Heart right ventricle (tissue), 16 donors: Measurements from ENCODE around the gene CARD9. TPM values are rescaled to one million over a fixed set of nuclear protein-coding genes. Genes with fewer than 3 reads are reported as not detected.
A peak's percentile ranks its signal among the peaks of the same experiment; 100 is the strongest.

ENCODE experiments used
- ATAC-seq, 8 donors: fragments of 200-7000 bp; cut with Tn5 transposase; one replicate each; pipeline ENCODE4 v1.9.1; 2020; ENCODE audit warnings: mild to moderate bottlenecking in 8 of 8, moderate library complexity in 8 of 8, moderate number of reproducible peaks in 1 of 8
- DNase-seq, 2 donors: peaks; one replicate each; pipeline ENCODE4 v3.0.0-alpha.2; 2020
- H3K27ac ChIP-seq, 10 donors: fragments of 200-600 bp; sonication (generic) in 2 of 10; one replicate each; pipeline versions ENCODE4 v1.5.0 to v1.8.0; 2020 to 2022; ENCODE audit warnings: mild to moderate bottlenecking in 3 of 10
- H3K27me3 ChIP-seq, 7 donors: fragments of 200-600 bp; one replicate each; pipeline ENCODE4 v1.8.0; 2021 to 2022; ENCODE audit warnings: mild to moderate bottlenecking in 2 of 7
- H3K36me3 ChIP-seq, 9 donors: fragments of 200-600 bp; sonication (generic) in 1 of 9; one replicate each; pipeline versions ENCODE4 v1.5.0 to v1.8.0; 2020 to 2022; ENCODE audit warnings: mild to moderate bottlenecking in 2 of 9
- H3K4me1 ChIP-seq, 9 donors: fragments of 200-600 bp; sonication (generic) in 1 of 9; one replicate each; pipeline versions ENCODE4 v1.5.0 to v1.8.0; 2020 to 2022; ENCODE audit warnings: mild to moderate bottlenecking in 4 of 9
- H3K4me3 ChIP-seq, 10 donors: fragments of 200-600 bp; sonication (generic) in 2 of 10; one replicate each; pipeline versions ENCODE4 v1.5.0 to v1.8.0; 2020 to 2022; ENCODE audit warnings: mild to moderate bottlenecking in 7 of 10, moderate library complexity in 2 of 10
- H3K9me3 ChIP-seq, 11 donors: fragments of 200-600 bp in 10 of 11; sonication (generic) in 2 of 11; one replicate each; pipeline versions ENCODE4 v1.5.0 to v1.8.0; 2013 to 2022; ENCODE audit warnings: mild to moderate bottlenecking in 2 of 11, control low read depth in 1 of 11, moderate library complexity in 1 of 11
- WGBS, 2 donors: extraction: QIAGEN DNeasy Blood & Tissue Kit; methylation state at CpG; one replicate each; pipeline ENCODE4 v1.1.7; 2013; ENCODE audit warnings: inconsistent platforms in 1 of 2; 5-methylcytosine and 5-hydroxymethylcytosine counted together
- intact Hi-C, 10 donors: fragments of 100-400 bp; cut with DNase I; formaldehyde crosslinking; loops; one replicate each; pipeline versions ENCODE4 v1.11.1 to v1.14.2; 2022
- polyA plus RNA-seq, 2 donors: library from polyadenylated mRNA; stranded (reverse); fragments of 200-250 nt; gene quantifications; one replicate each; pipeline ENCODE4 v1.2.3, GENCODE V29; 2013
- total RNA-seq, 10 donors: library from RNA; stranded (reverse); fragmentation: NEBNext Ultra II Directional in 3 of 10; extraction: Animal tissue kit (Norgen Biotek cat#: 25700) in 3 of 10; gene quantifications; one replicate each; pipeline versions ENCODE4 v1.2.1 to v1.2.4, GENCODE V29; 2021 to 2023
- TF ChIP-seq, protein P1 (sequence below), 9 donors: fragments of 200-600 bp; sonication (generic) in 2 of 9; IDR thresholded peaks; one replicate each; pipeline versions ENCODE4 v1.5.0 to v1.8.0; 2021 to 2022; ENCODE audit warnings: antibody characterized with exemption in 9 of 9, mild to moderate bottlenecking in 5 of 9, moderate library complexity in 1 of 9
- donor health status: Arrhythmogenic right ventricular cardiomyopathy.
- donor health status: ischemic (EF 13 %, LVEDD 7.1; RV severe dilation, severe dysfunction).
- donor health status: healthy with polysubstance abuse.
- donor health status: DM: no; HTN: yes; CAD: no.
- donor health status: DM: no; HTN: no; CAD: no.
- donor health status: ischemic (EF 25% LVEDD 6.9; RV normal size, moderate dysfunction).
- donor health status: ischemic (EF 25% LVEDD 5.7; RV mildly dilated, moderate dysfunction).
- donor health status: healthy.
- donor health status: DM: yes; HTN: yes; CAD: no.
- donor health status: Ischemic cardiomyopathy.
- donor health status: ischemic (EF 35%, LVEDD 5.7; RV mildly dilated, moderate dysfunction).
- donor health status: nonischemic (EF 11% LVEDD 7.7; RV severe dilation, severe dysfunction).
- donor health status: DM: yes; HTN: yes; CAD: no.
- donor health status: PGD.
- donor health status: ischemic (EF 29% LVEDD 5.4; RV normal size, mild dysfunction).
- donor health status: nonischemic (EF 23%, LVEDD 6.1; RV moderate dilation, normal function).

CARD9 gene
- total and polyA plus RNA-seq, 12 donors: 0.21 to 2.0 (median 1.1) TPM; not detected in 1

DNA sequence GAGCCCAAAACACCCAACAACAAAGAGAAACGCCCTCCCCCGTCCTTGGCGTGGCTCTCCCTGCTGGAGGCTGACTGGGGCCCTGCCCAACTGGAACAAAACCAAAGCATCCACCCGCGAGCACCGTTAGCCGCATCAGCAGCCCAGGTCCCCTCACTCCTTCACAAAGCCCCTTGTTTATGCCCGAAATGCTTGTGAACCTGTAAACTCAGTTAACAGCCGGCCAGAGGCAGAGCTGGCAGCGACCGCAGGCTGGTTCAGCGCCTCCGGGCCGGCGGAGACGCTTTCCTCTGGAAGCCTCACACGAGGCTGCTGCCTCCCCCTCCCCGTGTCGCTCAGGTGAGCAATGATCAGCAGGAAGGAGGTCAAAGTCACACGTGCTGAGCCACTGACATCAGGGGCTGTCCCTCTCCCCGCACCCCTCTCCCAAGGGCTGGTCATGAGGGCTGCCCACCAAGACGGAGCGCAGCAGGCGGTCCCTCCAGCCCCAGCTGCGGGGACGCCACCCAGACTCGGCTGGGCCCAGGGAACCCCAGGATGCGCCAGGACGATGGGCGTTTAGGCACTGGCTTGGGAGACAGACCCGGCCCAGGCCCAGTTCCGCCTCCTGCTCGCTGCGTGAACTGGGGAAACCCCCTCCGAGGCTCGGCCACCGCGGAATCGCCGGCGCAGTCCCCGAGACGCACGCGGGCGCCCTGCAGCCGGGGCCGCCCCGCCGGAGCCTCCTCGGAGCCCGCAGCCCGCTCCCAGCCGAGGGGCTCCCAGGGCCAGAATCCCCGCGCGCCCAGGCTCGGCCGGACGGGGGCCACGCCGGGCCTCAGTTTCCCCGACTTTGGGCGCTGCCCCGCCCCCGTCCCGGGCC lies 25.9 kb upstream of the CARD9 start:
- TF ChIP-seq, protein P1, sequence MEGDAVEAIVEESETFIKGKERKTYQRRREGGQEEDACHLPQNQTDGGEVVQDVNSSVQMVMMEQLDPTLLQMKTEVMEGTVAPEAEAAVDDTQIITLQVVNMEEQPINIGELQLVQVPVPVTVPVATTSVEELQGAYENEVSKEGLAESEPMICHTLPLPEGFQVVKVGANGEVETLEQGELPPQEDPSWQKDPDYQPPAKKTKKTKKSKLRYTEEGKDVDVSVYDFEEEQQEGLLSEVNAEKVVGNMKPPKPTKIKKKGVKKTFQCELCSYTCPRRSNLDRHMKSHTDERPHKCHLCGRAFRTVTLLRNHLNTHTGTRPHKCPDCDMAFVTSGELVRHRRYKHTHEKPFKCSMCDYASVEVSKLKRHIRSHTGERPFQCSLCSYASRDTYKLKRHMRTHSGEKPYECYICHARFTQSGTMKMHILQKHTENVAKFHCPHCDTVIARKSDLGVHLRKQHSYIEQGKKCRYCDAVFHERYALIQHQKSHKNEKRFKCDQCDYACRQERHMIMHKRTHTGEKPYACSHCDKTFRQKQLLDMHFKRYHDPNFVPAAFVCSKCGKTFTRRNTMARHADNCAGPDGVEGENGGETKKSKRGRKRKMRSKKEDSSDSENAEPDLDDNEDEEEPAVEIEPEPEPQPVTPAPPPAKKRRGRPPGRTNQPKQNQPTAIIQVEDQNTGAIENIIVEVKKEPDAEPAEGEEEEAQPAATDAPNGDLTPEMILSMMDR (IDR thresholded peaks at IDR 0.05): no peak
- H3K4me1 ChIP-seq: peaks cover 13 to 24% (median 18%) of the 10 kb centered on the region in 9 donors
- intact Hi-C loops: loop anchor here in 8 of 10 donors (1.0 to 10.0 kb wide), 10 partner anchors 35 to 87 kb away; no protein-coding TSS in a partner anchor
- ATAC-seq: peak in 4 of 8 donors; percentile 2 to 9 (median 5)
- peaks cover 0 to 63% (median 24%) of the 10 kb centered on the region in 9 donors for H3K36me3 ChIP-seq
- H3K27me3 ChIP-seq: no peaks in the 10 kb centered on the region
- H3K4me3 ChIP-seq: peak overlapping the region; percentile 77 to 99 (median 94)
- H3K9me3 ChIP-seq: no peaks in the 10 kb centered on the region
- 1 to 2% methylated on average over 59 to 67 of the region's 67 CpGs for WGBS, 2 donors
- peak overlapping the region in 9 of 10 donors; percentile 20 to 84 (median 62) for H3K27ac ChIP-seq
- no peak for DNase-seq

DNA sequence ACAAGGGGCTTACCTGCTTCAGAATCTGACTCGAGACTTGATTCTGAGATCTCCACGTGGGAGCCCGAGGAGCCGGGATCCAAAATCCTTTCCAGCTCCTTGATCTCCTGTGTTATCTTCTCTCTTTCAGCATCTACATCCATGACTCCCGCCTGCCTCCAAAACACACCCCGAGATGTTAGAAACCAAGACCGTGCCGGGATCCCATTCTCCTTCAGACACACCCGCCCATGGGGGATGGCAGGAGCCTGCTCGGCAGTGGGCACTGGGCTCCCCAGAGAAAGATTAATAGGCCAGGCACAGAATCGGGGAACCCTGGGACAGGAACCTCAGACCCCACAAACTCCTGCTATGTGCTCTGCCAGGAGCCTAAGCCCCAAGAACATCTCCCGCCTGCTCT lies 24.8 kb upstream of the CARD9 start:
- TF ChIP-seq, protein P1 (IDR thresholded peaks at IDR 0.05): no peak
- intact Hi-C loops: loop anchor here in 1 of 10 donors (5.0 kb wide), 1 partner anchor 66 kb away; no protein-coding TSS in a partner anchor
- Histone ChIP-seq H3K27ac (no peak overlapping the region), H3K4me3 (peak overlapping the region in 1 of 10 donors; percentile 85), H3K27me3 (no peaks in the 10 kb centered on the region), H3K4me1 (peaks cover 13 to 24% (median 18%) of the 10 kb centered on the region in 9 donors), H3K36me3 (peaks cover 0 to 63% (median 33%) of the 10 kb centered on the region in 9 donors), H3K9me3 (no peaks in the 10 kb centered on the region)
- 94% methylated on average over 12 of the region's 12 CpGs for WGBS, 2 donors
- DNase-seq (no peak), ATAC-seq (no peak)

DNA sequence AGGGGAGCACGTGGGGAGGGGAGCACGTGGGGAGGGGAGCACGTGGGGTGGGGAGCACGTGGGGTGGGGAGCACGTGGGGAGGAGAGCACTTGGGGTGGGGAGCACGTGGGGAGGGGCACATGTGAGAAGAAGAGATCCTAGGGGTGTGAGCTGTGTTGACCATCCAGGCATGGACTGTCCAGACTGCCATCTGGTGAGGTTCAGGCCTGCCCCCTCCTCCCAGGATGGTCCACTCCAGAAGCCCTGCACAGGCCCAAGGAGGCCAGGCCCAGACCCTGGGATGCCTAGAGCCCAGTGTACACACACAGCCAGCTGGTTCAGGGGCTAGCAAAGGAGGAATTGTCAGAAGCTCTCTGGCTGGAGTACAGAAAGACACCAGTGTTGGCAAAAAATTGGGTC lies 24.2 kb upstream of the CARD9 start:
- no peak overlapping the region for H3K4me3 ChIP-seq
- H3K4me1 ChIP-seq: peaks cover 13 to 24% (median 18%) of the 10 kb centered on the region in 9 donors
- intact Hi-C loops: loop anchor here in 1 of 10 donors (5.0 kb wide), 1 partner anchor 65 kb away; no protein-coding TSS in a partner anchor
- TF ChIP-seq, protein P1 (IDR thresholded peaks at IDR 0.05): no peak
- peaks cover 0 to 69% (median 36%) of the 10 kb centered on the region in 9 donors for H3K36me3 ChIP-seq
- DNase-seq: no peak
- WGBS, 2 donors: 83 to 92% methylated on average over 6 of the region's 6 CpGs
- H3K9me3 ChIP-seq: no peaks in the 10 kb centered on the region
- H3K27me3 ChIP-seq: no peaks in the 10 kb centered on the region
- H3K27ac ChIP-seq: no peak overlapping the region
- ATAC-seq: no peak

DNA sequence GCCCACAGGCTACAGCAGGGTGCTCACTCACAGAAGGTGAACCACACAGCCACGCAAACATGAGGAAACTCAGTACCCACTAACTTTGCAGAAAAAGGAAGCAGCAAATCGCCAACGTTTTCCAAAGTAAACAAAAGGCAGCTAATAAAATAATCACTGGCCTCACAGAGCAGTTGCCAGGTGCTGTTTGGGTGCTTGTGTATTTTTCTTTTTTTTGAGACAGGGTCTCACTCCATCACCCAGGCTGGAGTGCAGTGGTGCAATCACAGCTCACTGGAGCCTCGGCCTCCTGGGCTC lies 22.7 kb upstream of the CARD9 start:
- no peaks in the 10 kb centered on the region for H3K27me3 ChIP-seq
- peaks cover 13 to 24% (median 18%) of the 10 kb centered on the region in 9 donors for H3K4me1 ChIP-seq
- H3K27ac ChIP-seq: no peak overlapping the region
- DNase-seq (no peak), ATAC-seq (no peak)
- intact Hi-C loops: loop anchor here in 1 of 10 donors (5.0 kb wide), 1 partner anchor 64 kb away; no protein-coding TSS in a partner anchor
- no peaks in the 10 kb centered on the region for H3K9me3 ChIP-seq
- WGBS, 2 donors: 81 to 92% methylated on average over 4 of the region's 4 CpGs
- no peak overlapping the region for H3K4me3 ChIP-seq
- H3K36me3 ChIP-seq: peaks cover 0 to 72% (median 51%) of the 10 kb centered on the region in 9 donors
- TF ChIP-seq, protein P1 (IDR thresholded peaks at IDR 0.05): no peak
